ENCODE results near the gene NAT8L. TPM values are rescaled to one million over a fixed set of nuclear protein-coding genes. Genes with fewer than 3 reads are reported as not detected.
A peak's percentile ranks its signal among the peaks of the same experiment; 100 is the strongest.

The NAT8L gene
- total RNA-seq, 1 donor from 2014 or later = 8.3 TPM

GRCh38 chr4:2049381-2049780 lies 9.7 kb upstream of the NAT8L start:
- Mint-ChIP-seq H3K4me1 (ENCODE audit: low read depth, unreplicated experiment) (no peaks in the 10 kb centered on the region), H3K9me3 (ENCODE audit: unreplicated experiment) (peaks cover 2% of the 10 kb centered on the region), H3K4me3 (ENCODE audit: unreplicated experiment) (no peak overlapping the region), H3K36me3 (ENCODE audit: unreplicated experiment) (peaks cover 5% of the 10 kb centered on the region), H3K27me3 (ENCODE audit: unreplicated experiment) (peaks cover 1% of the 10 kb centered on the region), H3K27ac (ENCODE audit: unreplicated experiment) (no peak overlapping the region)
- TF ChIP-seq CTCF (IDR thresholded peaks at IDR 0.05; ENCODE audit: partially characterized antibody, unreplicated experiment) = no peak
- no peak for DNase-seq

GRCh38 chr4:2049811-2050210 lies 9.3 kb upstream of the NAT8L start:
- Mint-ChIP-seq H3K36me3 (ENCODE audit: unreplicated experiment) (peaks cover 5% of the 10 kb centered on the region), H3K27ac (ENCODE audit: unreplicated experiment) (no peak overlapping the region), H3K4me3 (ENCODE audit: unreplicated experiment) (no peak overlapping the region), H3K27me3 (ENCODE audit: unreplicated experiment) (peaks cover 1% of the 10 kb centered on the region), H3K9me3 (ENCODE audit: unreplicated experiment) (peaks cover 2% of the 10 kb centered on the region), H3K4me1 (ENCODE audit: low read depth, unreplicated experiment) (no peaks in the 10 kb centered on the region)
- TF ChIP-seq CTCF (IDR thresholded peaks at IDR 0.05; ENCODE audit: partially characterized antibody, unreplicated experiment) = no peak
- no peak for DNase-seq

- no peak for TF ChIP-seq CTCF (IDR thresholded peaks at IDR 0.05; ENCODE audit: partially characterized antibody, unreplicated experiment)
- Mint-ChIP-seq H3K4me3 (ENCODE audit: unreplicated experiment) (no peak overlapping the region), H3K4me1 (ENCODE audit: low read depth, unreplicated experiment) (no peaks in the 10 kb centered on the region), H3K27ac (ENCODE audit: unreplicated experiment) (no peak overlapping the region), H3K27me3 (ENCODE audit: unreplicated experiment) (no peaks in the 10 kb centered on the region), H3K9me3 (ENCODE audit: unreplicated experiment) (peaks cover 2% of the 10 kb centered on the region), H3K36me3 (ENCODE audit: unreplicated experiment) (peaks cover 5% of the 10 kb centered on the region)
- DNase-seq = no peak
These were observed 8.0 kb upstream of the NAT8L start for GRCh38 chr4:2051086-2051485.

- Mint-ChIP-seq H3K4me3 (ENCODE audit: unreplicated experiment) (no peak overlapping the region), H3K4me1 (ENCODE audit: low read depth, unreplicated experiment) (no peaks in the 10 kb centered on the region), H3K9me3 (ENCODE audit: unreplicated experiment) (peaks cover 6% of the 10 kb centered on the region), H3K36me3 (ENCODE audit: unreplicated experiment) (peaks cover 5% of the 10 kb centered on the region), H3K27me3 (ENCODE audit: unreplicated experiment) (peaks cover 8% of the 10 kb centered on the region), H3K27ac (ENCODE audit: unreplicated experiment) (no peak overlapping the region)
- DNase-seq = no peak
- TF ChIP-seq CTCF (IDR thresholded peaks at IDR 0.05; ENCODE audit: partially characterized antibody, unreplicated experiment) = no peak
These were observed 4.9 kb upstream of the NAT8L start for GRCh38 chr4:2054217-2054616.

GRCh38 chr4:2057382-2058065 lies 1.6 kb upstream of the NAT8L start:
- H3K27me3 Mint-ChIP-seq (ENCODE audit: unreplicated experiment) = peaks cover 12% of the 10 kb centered on the region
- peak overlapping the region; percentile 79 for H3K4me3 Mint-ChIP-seq (ENCODE audit: unreplicated experiment)
- TF ChIP-seq CTCF (IDR thresholded peaks at IDR 0.05; ENCODE audit: partially characterized antibody, unreplicated experiment) = no peak

More at GRCh38 chr4:2057382-2058065, 1.6 kb upstream of the NAT8L start:
- peak; percentile 11 for DNase-seq
- Mint-ChIP-seq H3K4me1 (ENCODE audit: low read depth, unreplicated experiment) (no peaks in the 10 kb centered on the region), H3K9me3 (ENCODE audit: unreplicated experiment) (peaks cover 6% of the 10 kb centered on the region), H3K27ac (ENCODE audit: unreplicated experiment) (peak overlapping the region; percentile 81), H3K36me3 (ENCODE audit: unreplicated experiment) (peaks cover 5% of the 10 kb centered on the region)

All from glutamatergic neuron (in vitro differentiated cells).